Skeletal muscle tissue (tissue), 4 donors: ENCODE data around the gene SMG7. TPM values are rescaled to one million over a fixed set of nuclear protein-coding genes. Genes with fewer than 3 reads are reported as not detected.

Experiments
- H3K27ac ChIP-seq: one replicate; pipeline ENCODE4 v1.7.0; 2013; ENCODE audit warnings: mild to moderate bottlenecking, low read depth, low read length, inconsistent platforms
- H3K27me3 ChIP-seq, 3 donors: one replicate each; pipeline ENCODE4 v1.7.0; 2013; ENCODE audit warnings: low read length in 3 of 3; ENCODE audit not compliant: control insufficient read depth in 3 of 3, insufficient read depth in 3 of 3
- H3K36me3 ChIP-seq, 3 donors: one replicate each; pipeline ENCODE4 v1.7.0; 2013; ENCODE audit warnings: low read length in 3 of 3; ENCODE audit not compliant: control insufficient read depth in 3 of 3, insufficient read depth in 3 of 3
- H3K4me1 ChIP-seq, 3 donors: one replicate each; pipeline ENCODE4 v1.7.0; 2013; ENCODE audit warnings: low read length in 3 of 3, mild to moderate bottlenecking in 3 of 3; ENCODE audit not compliant: control insufficient read depth in 3 of 3, insufficient read depth in 3 of 3
- H3K4me3 ChIP-seq, 3 donors: one replicate each; pipeline ENCODE4 v1.7.0; 2013; ENCODE audit warnings: low read length in 3 of 3
- H3K9ac ChIP-seq, 3 donors: one replicate each; pipeline ENCODE4 v1.7.0; 2013; ENCODE audit warnings: low read length in 3 of 3, mild to moderate bottlenecking in 3 of 3, moderate library complexity in 2 of 3, low read depth in 1 of 3
- H3K9me3 ChIP-seq, 3 donors: one replicate each; pipeline ENCODE4 v1.7.0; 2013; ENCODE audit warnings: low read length in 3 of 3; ENCODE audit not compliant: control insufficient read depth in 3 of 3
- total RNA-seq: library from RNA; depleted of rRNA; stranded (reverse); fragments of >200 nt; gene quantifications from one replicate; pipeline ENCODE4 v1.2.3, GENCODE V29; 2014
- donor health status: Osteomylitis.

Gene SMG7
- total RNA-seq, 1 donor from 2014 or later = 9.4 TPM

DNA sequence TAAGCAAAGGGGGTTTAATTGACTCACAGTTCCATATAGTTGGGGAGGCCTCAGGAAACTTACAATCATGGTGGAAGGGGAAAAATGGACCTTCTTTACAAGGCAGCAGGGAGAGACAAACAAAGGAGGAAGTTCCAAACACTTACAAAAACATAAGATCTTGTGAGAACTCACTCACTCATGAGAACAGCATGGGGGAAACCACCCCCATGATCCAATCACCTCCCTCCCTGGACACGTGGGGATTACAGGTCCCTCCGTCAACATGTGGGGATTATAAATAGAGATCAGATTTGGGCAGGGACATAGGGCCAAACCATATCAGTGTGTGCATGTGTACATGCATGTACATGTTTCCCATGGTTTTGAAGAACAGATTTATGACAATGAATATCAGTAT is 5.5 kb upstream of the SMG7 start:
- Histone ChIP-seq H3K27me3 (peaks cover 0 to 2% (median 0%) of the 10 kb centered on the region in 3 donors), H3K9ac (no peak overlapping the region), H3K4me3 (no peak overlapping the region), H3K27ac (no peak overlapping the region), H3K9me3 (no peaks in the 10 kb centered on the region), H3K4me1 (peaks cover 0 to 4% (median 0%) of the 10 kb centered on the region in 3 donors), H3K36me3 (no peaks in the 10 kb centered on the region)

DNA sequence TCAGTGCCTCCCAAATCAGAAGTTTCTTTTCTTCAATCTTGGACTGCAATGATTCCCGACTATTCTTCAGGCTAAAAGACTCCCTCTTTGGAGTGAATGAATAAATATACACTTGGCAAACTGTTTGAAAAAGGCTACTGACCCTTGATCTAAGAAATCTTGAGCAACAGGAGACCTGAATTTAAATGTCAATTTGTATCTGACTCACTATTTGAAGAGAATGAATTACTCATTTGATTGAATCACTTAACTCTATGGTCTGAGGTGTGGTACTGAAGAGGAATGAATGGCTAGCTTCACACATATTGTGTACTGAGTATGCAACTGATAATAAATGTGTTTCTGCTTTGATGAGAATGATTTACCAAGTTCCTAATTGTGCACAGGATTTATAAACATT is 4.6 kb upstream of the SMG7 start:
- peaks cover 0 to 2% (median 0%) of the 10 kb centered on the region in 3 donors for H3K27me3 ChIP-seq

GRCh38 chr1:183470147-183470960 is 1.9 kb upstream of the SMG7 start:
- peaks cover 0 to 2% (median 0%) of the 10 kb centered on the region in 3 donors for H3K27me3 ChIP-seq
- H3K36me3 ChIP-seq = no peaks in the 10 kb centered on the region

More for the DNA sequence above, 4.6 kb upstream of the SMG7 start:
- no peaks in the 10 kb centered on the region for H3K9me3 ChIP-seq
- H3K36me3 ChIP-seq = no peaks in the 10 kb centered on the region
- H3K4me3 ChIP-seq = no peak overlapping the region
- H3K27ac ChIP-seq = no peak overlapping the region
- peaks cover 0 to 7% (median 0%) of the 10 kb centered on the region in 3 donors for H3K4me1 ChIP-seq
- no peak overlapping the region for H3K9ac ChIP-seq

GRCh38 chr1:183470961-183471742 is 1.1 kb upstream of the SMG7 start:
- peak overlapping the region; percentile 97 for H3K27ac ChIP-seq
- peaks cover 10 to 31% (median 17%) of the 10 kb centered on the region in 3 donors for H3K4me1 ChIP-seq
- H3K36me3 ChIP-seq = no peaks in the 10 kb centered on the region
- no peaks in the 10 kb centered on the region for H3K9me3 ChIP-seq
- no peaks in the 10 kb centered on the region for H3K27me3 ChIP-seq
- peak overlapping the region; percentile 90 to 94 (median 92) for H3K4me3 ChIP-seq
- peak overlapping the region; percentile 95 to 97 (median 95) for H3K9ac ChIP-seq

More at GRCh38 chr1:183470147-183470960, 1.9 kb upstream of the SMG7 start:
- peak overlapping the region; percentile 95 to 97 (median 95) for H3K9ac ChIP-seq
- peak overlapping the region; percentile 90 to 94 (median 92) for H3K4me3 ChIP-seq
- H3K27ac ChIP-seq = peak overlapping the region; percentile 97
- no peaks in the 10 kb centered on the region for H3K9me3 ChIP-seq
- H3K4me1 ChIP-seq = peaks cover 10 to 26% (median 17%) of the 10 kb centered on the region in 3 donors

DNA sequence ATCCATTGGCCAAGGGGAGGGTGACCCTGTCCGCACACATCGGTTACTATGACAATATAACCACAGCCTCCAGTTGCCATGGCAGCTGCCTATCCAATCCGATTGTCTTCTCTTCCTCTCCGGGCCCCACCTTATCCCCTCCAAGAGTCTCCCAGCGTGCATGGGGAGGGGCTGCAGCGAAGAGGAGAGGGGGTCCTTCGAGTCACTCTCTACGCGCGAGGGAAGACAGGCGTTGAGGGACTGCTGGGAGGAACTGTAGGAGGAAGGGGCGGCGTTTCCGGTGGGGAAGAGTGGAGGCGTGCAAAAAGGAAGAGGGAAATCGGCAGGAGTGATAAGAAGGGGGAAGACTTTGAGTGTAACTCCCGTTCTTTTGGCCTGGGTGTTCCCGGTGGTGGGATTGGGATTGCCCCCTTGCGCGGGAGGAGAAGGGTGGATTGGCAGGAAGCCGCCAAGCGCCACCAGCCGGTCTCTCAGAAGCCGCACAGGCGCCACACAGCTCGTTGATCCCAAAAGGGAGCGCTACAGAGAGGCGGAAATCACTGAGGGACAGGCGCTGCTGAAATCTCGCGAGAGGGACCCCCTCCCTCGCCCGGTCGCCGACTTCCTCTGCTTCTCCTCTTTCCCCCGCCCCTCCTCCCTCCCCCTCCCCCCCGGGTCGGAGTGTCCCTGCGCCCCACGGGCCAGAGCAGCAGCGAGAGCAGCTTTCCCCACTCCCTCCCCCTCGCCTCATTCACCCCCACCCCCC is 384 bp upstream of the SMG7 start:
- no peaks in the 10 kb centered on the region for H3K36me3 ChIP-seq
- H3K27me3 ChIP-seq = no peaks in the 10 kb centered on the region
- H3K4me3 ChIP-seq = peak overlapping the region; percentile 90 to 94 (median 92)
- H3K9ac ChIP-seq = peak overlapping the region; percentile 95 to 97 (median 95)
- no peaks in the 10 kb centered on the region for H3K9me3 ChIP-seq
- peak overlapping the region; percentile 97 for H3K27ac ChIP-seq
- peaks cover 10 to 32% (median 17%) of the 10 kb centered on the region in 3 donors for H3K4me1 ChIP-seq

DNA sequence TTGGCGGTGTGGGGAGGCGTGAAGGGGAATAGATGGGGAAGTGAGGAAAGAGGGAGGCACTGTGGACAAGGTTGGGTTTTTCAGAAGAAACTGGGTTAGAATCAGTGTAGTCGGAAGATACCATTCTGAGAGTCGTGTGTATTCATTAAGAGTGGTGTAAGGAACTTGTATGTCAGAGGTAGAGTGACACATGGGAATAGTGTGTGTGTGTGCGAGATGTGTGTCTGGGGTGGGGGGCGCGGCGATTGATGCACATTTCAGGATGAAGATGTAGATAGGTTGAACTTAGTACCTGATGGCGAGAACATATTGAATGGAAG is 878 bp downstream of the SMG7 start:
- Histone ChIP-seq H3K9me3 (no peaks in the 10 kb centered on the region), H3K4me1 (peaks cover 10 to 39% (median 23%) of the 10 kb centered on the region in 3 donors), H3K36me3 (no peaks in the 10 kb centered on the region), H3K27ac (peak overlapping the region; percentile 97), H3K4me3 (peak overlapping the region; percentile 66 to 90 (median 88)), H3K9ac (peak overlapping the region; percentile 71 to 91 (median 80)), H3K27me3 (no peaks in the 10 kb centered on the region)

DNA sequence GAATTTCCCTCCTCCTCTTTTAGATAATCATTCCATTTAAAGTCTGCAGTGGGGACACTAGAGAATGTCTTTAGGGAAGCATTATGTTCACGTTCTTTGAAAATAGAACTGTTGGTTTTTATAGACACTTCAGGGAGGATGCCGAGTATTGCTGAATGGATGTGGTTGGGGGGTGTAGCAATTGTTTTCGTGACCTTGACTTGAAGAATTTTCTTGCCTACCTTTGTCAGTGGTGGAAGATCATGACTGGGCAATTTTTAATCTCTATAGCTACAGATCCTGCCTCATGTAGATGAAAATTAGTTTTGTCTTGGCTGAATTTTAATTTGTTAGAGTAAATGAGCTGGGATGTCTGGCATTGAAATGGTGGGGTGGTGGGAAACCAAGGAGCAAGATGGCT is 3.8 kb downstream of the SMG7 start:
- Histone ChIP-seq H3K27ac (no peak overlapping the region), H3K9ac (no peak overlapping the region), H3K9me3 (no peaks in the 10 kb centered on the region), H3K4me1 (peaks cover 19 to 40% (median 23%) of the 10 kb centered on the region in 3 donors), H3K4me3 (no peak overlapping the region), H3K27me3 (no peaks in the 10 kb centered on the region), H3K36me3 (no peaks in the 10 kb centered on the region)

- H3K4me1 ChIP-seq = peaks cover 16 to 30% (median 20%) of the 10 kb centered on the region in 3 donors
- H3K9me3 ChIP-seq = no peaks in the 10 kb centered on the region
- H3K27ac ChIP-seq = no peak overlapping the region
- H3K27me3 ChIP-seq = no peaks in the 10 kb centered on the region
- H3K4me3 ChIP-seq = no peak overlapping the region
- no peak overlapping the region for H3K9ac ChIP-seq
- no peaks in the 10 kb centered on the region for H3K36me3 ChIP-seq
Measured at GRCh38 chr1:183477986-183478781, 5.9 kb downstream of the SMG7 start.

DNA sequence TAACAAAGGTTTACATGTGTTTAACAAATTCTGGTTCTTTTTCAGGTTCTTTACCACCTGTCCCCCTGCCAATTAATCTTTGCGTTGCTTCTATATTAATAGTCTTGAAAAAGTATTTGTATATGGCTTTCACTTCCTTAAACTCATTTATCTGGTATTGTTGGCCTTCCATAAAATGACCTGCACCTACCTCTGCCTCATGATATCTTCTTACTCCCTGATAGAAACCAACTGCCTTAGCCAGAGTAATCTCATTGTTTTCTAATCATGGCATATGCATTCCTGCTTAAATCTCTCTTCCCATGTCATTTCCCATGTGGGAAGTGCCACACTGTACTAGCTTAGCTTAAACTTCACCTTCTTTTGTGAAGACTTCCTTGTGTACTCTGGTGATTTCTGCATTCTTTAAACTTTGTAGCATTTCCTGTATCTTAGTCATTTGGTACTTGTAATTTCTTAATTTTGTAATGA is 8.7 kb downstream of the SMG7 start:
- H3K27ac ChIP-seq = no peak overlapping the region
- no peaks in the 10 kb centered on the region for H3K36me3 ChIP-seq
- peaks cover 6 to 13% (median 11%) of the 10 kb centered on the region in 3 donors for H3K4me1 ChIP-seq
- no peaks in the 10 kb centered on the region for H3K9me3 ChIP-seq
- H3K9ac ChIP-seq = peak overlapping the region in 1 of 3 donors; percentile 14
- no peaks in the 10 kb centered on the region for H3K27me3 ChIP-seq
- no peak overlapping the region for H3K4me3 ChIP-seq
